ENCODE results near the gene BYSL. TPM values are rescaled to one million over a fixed set of nuclear protein-coding genes. Genes with fewer than 3 reads are reported as not detected.

BYSL gene
- total and polyA plus RNA-seq, 2 donors (not counting 3 experiments of a cell fraction or from before 2014, with no cell fraction given): 33.1 to 41.8 TPM

- Histone ChIP-seq H4K20me1 (replicated peaks; ENCODE audit: control insufficient read depth, extremely low read depth, insufficient read depth, low read length) (no peaks in the 10 kb centered on the region), H2AFZ (ENCODE audit: low read depth, low read length) (no peak overlapping the region), H3K9me3 (replicated peaks; ENCODE audit: control insufficient read depth, insufficient read depth, low read length) (no peaks in the 10 kb centered on the region), H3K36me3 (ENCODE audit: control insufficient read depth in 2 of 2, extremely low read depth in 1 of 2, insufficient read depth in 2 of 2, low read length in 2 of 2) (no peaks in the 10 kb centered on the region), H3K27me3 (ENCODE audit: control insufficient read depth in 2 of 2, insufficient read depth in 2 of 2, low read length in 2 of 2) (no peaks in the 10 kb centered on the region), H3K9ac (replicated peaks; ENCODE audit: extremely low read depth, insufficient read depth, low read length) (no peak overlapping the region), H3K4me2 (ENCODE audit: insufficient read depth, low read length) (no peak overlapping the region), H3K79me2 (ENCODE audit: control insufficient read depth, insufficient read depth, low read length) (no peaks in the 10 kb centered on the region), H3K9me1 (replicated peaks; ENCODE audit: control insufficient read depth, extremely low read depth, insufficient read depth, low read length) (no peaks in the 10 kb centered on the region), H3K27ac (ENCODE audit: insufficient read depth, low read depth, low read length) (no peak overlapping the region), H3K4me3 (replicated peaks in 1 of 3; ENCODE audit: insufficient read depth in 1 of 3, low read depth in 1 of 3, low read length in 3 of 3) (no peak overlapping the region), H3K4me1 (ENCODE audit: control insufficient read depth, extremely low read depth, insufficient read depth, low read length) (no peaks in the 10 kb centered on the region)
- ChIA-PET POLR2A (no interaction called here), CTCF (no interaction called here)
- intact Hi-C loops (cut with micrococcal nuclease): no loop called here
- DNase-seq (ENCODE audit: low read depth, low spot score) (no peak), FAIRE-seq (no peak)
- dilution Hi-C loops (cut with MboI; ENCODE audit: extremely low pct_ligation_motif_present, low sequenced_read_pairs): no loop called here
- BruUV-seq (replicated peaks): no TSS peak
- TF ChIP-seq GATA2 (IDR thresholded peaks at IDR 0.05; ENCODE audit: insufficient read depth, insufficient read length, low read depth, low read length) (no peak), MYC (IDR thresholded peaks at IDR 0.05; ENCODE audit: low read depth, low read length) (no peak), EZH2 (IDR thresholded peaks at IDR 0.05; ENCODE audit: borderline replicate concordance, low read depth, low read length, severe bottlenecking) (no peak), MAX (IDR thresholded peaks at IDR 0.05; ENCODE audit: insufficient read depth, insufficient read length) (no peak), FOS (IDR thresholded peaks at IDR 0.05; ENCODE audit: borderline replicate concordance, insufficient read depth, low read length) (no peak), POLR2A (IDR thresholded peaks at IDR 0.05; ENCODE audit: low read depth, low read length) (no peak)
Measured at GRCh38 chr6:41955412-41955811, 34.1 kb downstream of the BYSL start.

- dilution Hi-C loops (cut with MboI; ENCODE audit: extremely low pct_ligation_motif_present, low sequenced_read_pairs): no loop called here
- BruUV-seq (replicated peaks): no TSS peak
- Histone ChIP-seq H3K79me2 (ENCODE audit: control insufficient read depth, insufficient read depth, low read length) (no peaks in the 10 kb centered on the region), H4K20me1 (replicated peaks; ENCODE audit: control insufficient read depth, extremely low read depth, insufficient read depth, low read length) (no peaks in the 10 kb centered on the region), H3K9ac (replicated peaks; ENCODE audit: extremely low read depth, insufficient read depth, low read length) (no peak overlapping the region), H3K9me1 (replicated peaks; ENCODE audit: control insufficient read depth, extremely low read depth, insufficient read depth, low read length) (no peaks in the 10 kb centered on the region), H3K4me2 (ENCODE audit: insufficient read depth, low read length) (no peak overlapping the region), H3K4me3 (replicated peaks in 1 of 3; ENCODE audit: insufficient read depth in 1 of 3, low read depth in 1 of 3, low read length in 3 of 3) (no peak overlapping the region), H3K9me3 (replicated peaks; ENCODE audit: control insufficient read depth, insufficient read depth, low read length) (no peaks in the 10 kb centered on the region), H3K4me1 (ENCODE audit: control insufficient read depth, extremely low read depth, insufficient read depth, low read length) (no peaks in the 10 kb centered on the region), H3K27ac (ENCODE audit: insufficient read depth, low read depth, low read length) (no peak overlapping the region), H3K36me3 (ENCODE audit: control insufficient read depth in 2 of 2, extremely low read depth in 1 of 2, insufficient read depth in 2 of 2, low read length in 2 of 2) (no peaks in the 10 kb centered on the region), H2AFZ (ENCODE audit: low read depth, low read length) (no peak overlapping the region), H3K27me3 (ENCODE audit: control insufficient read depth in 2 of 2, insufficient read depth in 2 of 2, low read length in 2 of 2) (no peaks in the 10 kb centered on the region)
- DNase-seq (ENCODE audit: low read depth, low spot score) (no peak), FAIRE-seq (no peak)
- POLR2A ChIA-PET: no interaction called here
- intact Hi-C loops (cut with micrococcal nuclease): no loop called here
- CTCF ChIA-PET: no interaction called here
- TF ChIP-seq FOS (IDR thresholded peaks at IDR 0.05; ENCODE audit: borderline replicate concordance, insufficient read depth, low read length) (no peak), MYC (IDR thresholded peaks at IDR 0.05; ENCODE audit: low read depth, low read length) (no peak), GATA2 (IDR thresholded peaks at IDR 0.05; ENCODE audit: insufficient read depth, insufficient read length, low read depth, low read length) (no peak), MAX (IDR thresholded peaks at IDR 0.05; ENCODE audit: insufficient read depth, insufficient read length) (no peak), POLR2A (IDR thresholded peaks at IDR 0.05; ENCODE audit: low read depth, low read length) (no peak)
Measured at GRCh38 chr6:41957117-41957516, 35.8 kb downstream of the BYSL start.

Measured in endothelial cell of umbilical vein (primary cell).